Fibroblast of pulmonary artery (primary cell): ENCODE results near the gene PAX3.
"Not testable (repeated sequence)": the region's sequence is repeated elsewhere in the genome, so short reads cannot be mapped to it uniquely, and the experiment has no call there.

ENCODE experiments used
- DNase-seq: peaks from one replicate; pipeline ENCODE4 v3.0.0-alpha.2; 2010; ENCODE audit warnings: low read depth
- H3K4me3 ChIP-seq: replicated peaks from 2 replicates; pipeline ENCODE4 v1.5.1; 2011; ENCODE audit warnings: low read depth, mild to moderate bottlenecking, control low read depth, low read length, moderate library complexity
- TF ChIP-seq, protein P1 (sequence below): IDR thresholded peaks from 2 replicates; pipeline ENCODE4 v1.5.1; 2011; ENCODE audit warnings: mild to moderate bottlenecking, control low read depth, low read length, inconsistent platforms; ENCODE audit errors: missing control alignments

Gene PAX3

DNA sequence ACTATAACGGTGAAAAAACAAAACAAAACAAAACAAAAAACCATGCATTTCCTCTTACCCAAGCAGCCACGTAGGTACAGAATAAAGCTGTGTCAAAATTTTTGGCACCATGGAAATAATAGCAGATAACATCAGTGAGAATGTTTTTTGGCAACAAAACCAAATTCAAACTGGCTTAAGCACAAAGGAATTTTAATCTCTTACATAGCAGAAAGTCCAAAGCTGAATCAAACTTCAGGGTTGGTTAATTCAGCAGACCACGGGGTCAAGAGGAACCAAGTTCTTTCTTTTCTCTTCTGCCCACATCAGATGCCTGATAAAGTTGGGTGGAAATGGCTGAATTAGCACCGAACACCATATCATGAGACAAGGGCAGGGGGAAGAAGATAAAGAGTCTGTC is 129.5 kb downstream of the PAX3 start:
- DNase-seq = no peak

DNA sequence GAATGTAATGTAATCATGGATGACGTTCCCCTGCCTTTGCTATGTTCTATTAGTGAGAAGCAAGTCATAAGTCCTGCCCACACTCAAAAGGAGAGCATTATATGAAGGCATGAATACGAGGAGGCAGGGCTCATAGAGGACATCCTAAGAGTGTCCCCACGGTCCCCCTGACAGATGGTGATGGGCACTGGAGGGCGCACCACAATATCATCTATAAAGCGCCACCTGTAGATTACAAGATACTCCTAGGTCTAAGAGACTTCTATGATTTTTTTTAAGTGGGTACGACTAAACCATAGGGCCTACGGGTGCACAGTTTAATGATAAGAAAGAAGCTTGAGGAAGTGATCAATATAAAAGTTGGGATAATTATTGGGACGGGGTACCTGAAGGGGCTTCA is 131.0 kb downstream of the PAX3 start:
- no peak for DNase-seq
- H3K4me3 ChIP-seq = no peak overlapping the region
- TF ChIP-seq, protein P1, sequence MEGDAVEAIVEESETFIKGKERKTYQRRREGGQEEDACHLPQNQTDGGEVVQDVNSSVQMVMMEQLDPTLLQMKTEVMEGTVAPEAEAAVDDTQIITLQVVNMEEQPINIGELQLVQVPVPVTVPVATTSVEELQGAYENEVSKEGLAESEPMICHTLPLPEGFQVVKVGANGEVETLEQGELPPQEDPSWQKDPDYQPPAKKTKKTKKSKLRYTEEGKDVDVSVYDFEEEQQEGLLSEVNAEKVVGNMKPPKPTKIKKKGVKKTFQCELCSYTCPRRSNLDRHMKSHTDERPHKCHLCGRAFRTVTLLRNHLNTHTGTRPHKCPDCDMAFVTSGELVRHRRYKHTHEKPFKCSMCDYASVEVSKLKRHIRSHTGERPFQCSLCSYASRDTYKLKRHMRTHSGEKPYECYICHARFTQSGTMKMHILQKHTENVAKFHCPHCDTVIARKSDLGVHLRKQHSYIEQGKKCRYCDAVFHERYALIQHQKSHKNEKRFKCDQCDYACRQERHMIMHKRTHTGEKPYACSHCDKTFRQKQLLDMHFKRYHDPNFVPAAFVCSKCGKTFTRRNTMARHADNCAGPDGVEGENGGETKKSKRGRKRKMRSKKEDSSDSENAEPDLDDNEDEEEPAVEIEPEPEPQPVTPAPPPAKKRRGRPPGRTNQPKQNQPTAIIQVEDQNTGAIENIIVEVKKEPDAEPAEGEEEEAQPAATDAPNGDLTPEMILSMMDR = no peak

More for the DNA sequence above, 129.5 kb downstream of the PAX3 start:
- H3K4me3 ChIP-seq = no peak overlapping the region
- TF ChIP-seq, protein P1 = no peak

DNA sequence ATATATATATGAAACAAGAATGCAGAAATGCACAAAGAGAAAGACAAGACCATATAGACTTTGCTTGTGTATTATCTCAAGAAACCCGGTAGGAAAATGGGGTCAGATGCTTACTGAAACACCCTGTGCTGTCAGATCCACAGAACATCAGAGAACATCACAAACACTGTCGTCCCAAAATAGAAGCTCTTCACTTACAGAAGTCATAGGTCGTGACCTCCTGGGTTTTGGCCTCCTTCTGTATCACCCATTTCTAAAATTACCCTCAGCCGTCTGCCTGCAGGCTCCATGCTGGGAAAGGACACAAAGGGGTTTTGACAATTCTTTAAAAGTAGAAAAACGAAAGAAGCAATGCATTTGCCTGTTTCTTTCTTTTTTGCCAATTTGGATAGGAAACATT is 137.9 kb downstream of the PAX3 start:
- DNase-seq = no peak
- no peak overlapping the region for H3K4me3 ChIP-seq
- TF ChIP-seq, protein P1 = no peak

DNA sequence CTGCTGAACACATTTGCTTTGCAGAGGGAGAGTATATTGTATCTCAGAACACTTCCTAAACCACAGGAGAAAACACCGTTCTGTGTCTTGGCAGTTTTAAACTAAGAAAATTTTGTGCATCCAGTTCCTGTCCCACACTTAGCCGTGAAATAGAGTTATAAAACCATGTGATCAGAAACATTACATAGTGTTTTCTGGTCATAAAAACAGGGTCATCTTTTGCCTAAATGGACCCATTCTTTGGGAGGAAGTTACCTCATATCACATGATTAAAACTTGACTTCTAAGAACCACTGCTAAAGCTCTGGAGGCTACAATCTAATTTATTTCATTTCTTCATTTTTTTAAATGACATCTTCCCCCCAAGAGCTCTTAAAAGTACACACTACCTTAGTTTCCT is 138.7 kb downstream of the PAX3 start:
- TF ChIP-seq, protein P1 = no peak
- DNase-seq = no peak
- H3K4me3 ChIP-seq = no peak overlapping the region

DNA sequence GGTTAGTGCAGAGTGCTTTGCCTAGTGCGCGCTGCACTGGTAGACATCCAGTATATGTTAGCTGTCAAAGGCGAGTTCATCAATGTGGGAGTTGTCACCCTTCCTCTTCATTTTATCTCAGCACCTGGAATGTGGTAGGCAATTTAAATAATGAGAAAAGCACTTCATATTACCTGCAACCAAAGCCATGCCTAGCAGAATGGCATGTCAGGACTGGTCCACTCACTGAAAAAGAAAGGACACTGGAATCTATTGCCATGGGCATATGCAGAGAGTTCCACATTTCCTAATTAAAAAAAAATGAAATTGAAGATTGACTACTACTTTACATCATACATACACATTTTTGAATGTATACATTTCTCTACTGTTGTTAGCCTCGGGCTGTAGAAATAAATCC is 139.6 kb downstream of the PAX3 start:
- TF ChIP-seq, protein P1 = no peak
- DNase-seq = no peak
- no peak overlapping the region for H3K4me3 ChIP-seq

DNA sequence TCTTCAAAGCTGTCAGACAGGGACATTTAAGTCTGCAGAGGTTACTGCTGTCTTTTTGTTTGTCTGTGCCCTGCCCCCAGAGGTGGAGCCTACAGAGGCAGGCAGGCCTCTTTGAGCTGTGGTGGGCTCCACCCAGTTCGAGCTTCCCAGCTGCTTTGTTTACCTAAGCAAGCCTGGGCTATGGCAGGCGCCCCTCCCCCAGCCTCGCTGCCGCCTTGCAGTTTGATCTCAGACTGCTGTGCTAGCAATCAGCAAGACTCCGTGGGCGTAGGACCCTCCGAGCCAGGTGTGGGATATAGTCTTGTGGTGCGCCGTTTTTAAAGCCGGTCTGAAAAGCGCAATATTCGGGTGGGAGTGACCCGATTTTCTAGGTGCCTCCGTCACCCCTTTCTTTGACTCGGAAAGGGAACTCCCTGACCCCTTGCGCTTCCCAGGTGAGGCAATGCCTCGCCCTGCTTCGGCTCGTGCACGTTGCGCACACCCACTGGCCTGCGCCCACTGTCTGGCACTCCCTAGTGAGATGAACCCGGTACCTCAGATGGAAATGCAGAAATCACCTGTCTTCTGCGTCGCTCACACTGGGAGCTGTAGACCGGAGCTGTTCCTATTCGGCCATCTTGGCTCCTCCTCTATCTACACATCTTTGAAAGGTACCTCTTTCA is 143.7 kb downstream of the PAX3 start:
- not testable (repeated sequence) for H3K4me3 ChIP-seq, DNase-seq
